Activated T-helper 17 cell treated with anti-CD3 and anti-CD28 coated beads, Interleukin-2, amount 50 U/mL, for 72 hours (primary cell): ENCODE results near the gene USP10. TPM values are rescaled to one million over a fixed set of nuclear protein-coding genes. Genes with fewer than 3 reads are reported as not detected.

Experiments
- ATAC-seq: fragments of 150-1000 bp; cut with Tn5 transposase; replicated peaks from 2 replicates; pipeline ENCODE4 v1.10.0; 2021; ENCODE audit warnings: mild to moderate bottlenecking, moderate library complexity
- H3K27ac Mint-ChIP-seq: one replicate; pipeline ENCODE4 v1.8.0; 2022; ENCODE audit warnings: mixed read lengths
- H3K27me3 Mint-ChIP-seq: one replicate; pipeline ENCODE4 v1.8.0; 2022; ENCODE audit warnings: mixed read lengths
- H3K36me3 Mint-ChIP-seq: one replicate; pipeline ENCODE4 v1.8.0; 2022; ENCODE audit warnings: low read depth, mild to moderate bottlenecking, mixed read lengths
- H3K4me1 Mint-ChIP-seq: one replicate; pipeline ENCODE4 v1.8.0; 2022; ENCODE audit warnings: mixed read lengths
- H3K4me3 Mint-ChIP-seq: one replicate; pipeline ENCODE4 v1.8.0; 2022; ENCODE audit warnings: mild to moderate bottlenecking, mixed read lengths
- H3K9me3 Mint-ChIP-seq: one replicate; pipeline ENCODE4 v1.8.0; 2022; ENCODE audit warnings: mixed read lengths
- total RNA-seq, 2 donors: library from RNA; stranded (reverse); gene quantifications; one replicate each; pipeline ENCODE4 v1.2.3, GENCODE V29; 2022

USP10 gene
- total RNA-seq, 2 donors from 2014 or later = 93.4 to 127 TPM

GRCh38 chr16:84820305-84820684 is 120.5 kb downstream of the USP10 start:
- Mint-ChIP-seq H3K4me1 (peaks cover 20% of the 10 kb centered on the region), H3K36me3 (no peaks in the 10 kb centered on the region), H3K4me3 (peak overlapping the region; percentile 81), H3K27ac (no peak overlapping the region), H3K9me3 (no peaks in the 10 kb centered on the region), H3K27me3 (peaks cover 10% of the 10 kb centered on the region)
- no peak for ATAC-seq

GRCh38 chr16:84820771-84821170 is 121.0 kb downstream of the USP10 start:
- Mint-ChIP-seq H3K36me3 (no peaks in the 10 kb centered on the region), H3K4me1 (peaks cover 20% of the 10 kb centered on the region), H3K9me3 (no peaks in the 10 kb centered on the region), H3K27ac (no peak overlapping the region), H3K4me3 (peak overlapping the region; percentile 81), H3K27me3 (peaks cover 10% of the 10 kb centered on the region)
- ATAC-seq = no peak

GRCh38 chr16:84821179-84821578 is 121.4 kb downstream of the USP10 start:
- H3K27ac Mint-ChIP-seq = no peak overlapping the region
- peaks cover 20% of the 10 kb centered on the region for H3K4me1 Mint-ChIP-seq
- ATAC-seq = no peak
- H3K4me3 Mint-ChIP-seq = no peak overlapping the region
- no peaks in the 10 kb centered on the region for H3K36me3 Mint-ChIP-seq
- peaks cover 10% of the 10 kb centered on the region for H3K27me3 Mint-ChIP-seq
- H3K9me3 Mint-ChIP-seq = no peaks in the 10 kb centered on the region

- peaks cover 20% of the 10 kb centered on the region for H3K4me1 Mint-ChIP-seq
- H3K36me3 Mint-ChIP-seq = no peaks in the 10 kb centered on the region
- H3K27ac Mint-ChIP-seq = no peak overlapping the region
- no peak for ATAC-seq
- no peak overlapping the region for H3K4me3 Mint-ChIP-seq
- no peaks in the 10 kb centered on the region for H3K9me3 Mint-ChIP-seq
- peaks cover 10% of the 10 kb centered on the region for H3K27me3 Mint-ChIP-seq
Observed at GRCh38 chr16:84821728-84822689, 122.2 kb downstream of the USP10 start.

GRCh38 chr16:84822990-84823389 is 123.2 kb downstream of the USP10 start:
- Mint-ChIP-seq H3K27me3 (peaks cover 10% of the 10 kb centered on the region), H3K27ac (no peak overlapping the region), H3K4me3 (no peak overlapping the region), H3K36me3 (no peaks in the 10 kb centered on the region), H3K4me1 (peaks cover 20% of the 10 kb centered on the region), H3K9me3 (no peaks in the 10 kb centered on the region)
- ATAC-seq = no peak

- no peaks in the 10 kb centered on the region for H3K36me3 Mint-ChIP-seq
- no peaks in the 10 kb centered on the region for H3K9me3 Mint-ChIP-seq
- peaks cover 20% of the 10 kb centered on the region for H3K4me1 Mint-ChIP-seq
- H3K4me3 Mint-ChIP-seq = no peak overlapping the region
- no peak overlapping the region for H3K27ac Mint-ChIP-seq
- ATAC-seq = no peak
- peaks cover 12% of the 10 kb centered on the region for H3K27me3 Mint-ChIP-seq
Observed at GRCh38 chr16:84823484-84823883, 123.7 kb downstream of the USP10 start.

GRCh38 chr16:84823926-84824325 is 124.1 kb downstream of the USP10 start:
- ATAC-seq = no peak
- Mint-ChIP-seq H3K4me3 (no peak overlapping the region), H3K9me3 (no peaks in the 10 kb centered on the region), H3K27me3 (peaks cover 15% of the 10 kb centered on the region), H3K4me1 (peaks cover 20% of the 10 kb centered on the region), H3K36me3 (no peaks in the 10 kb centered on the region), H3K27ac (no peak overlapping the region)

GRCh38 chr16:84825896-84826557 is 126.2 kb downstream of the USP10 start:
- peaks cover 11% of the 10 kb centered on the region for H3K27me3 Mint-ChIP-seq
- H3K9me3 Mint-ChIP-seq = no peaks in the 10 kb centered on the region
- H3K27ac Mint-ChIP-seq = no peak overlapping the region
- peaks cover 11% of the 10 kb centered on the region for H3K4me1 Mint-ChIP-seq
- no peak overlapping the region for H3K4me3 Mint-ChIP-seq
- no peaks in the 10 kb centered on the region for H3K36me3 Mint-ChIP-seq
- no peak for ATAC-seq

- peaks cover 11% of the 10 kb centered on the region for H3K4me1 Mint-ChIP-seq
- H3K4me3 Mint-ChIP-seq = no peak overlapping the region
- ATAC-seq = no peak
- H3K27me3 Mint-ChIP-seq = peaks cover 11% of the 10 kb centered on the region
- no peaks in the 10 kb centered on the region for H3K9me3 Mint-ChIP-seq
- no peak overlapping the region for H3K27ac Mint-ChIP-seq
- no peaks in the 10 kb centered on the region for H3K36me3 Mint-ChIP-seq
Observed at GRCh38 chr16:84826558-84826941, 126.8 kb downstream of the USP10 start.

GRCh38 chr16:84827131-84827574 is 127.4 kb downstream of the USP10 start:
- no peaks in the 10 kb centered on the region for H3K36me3 Mint-ChIP-seq

GRCh38 chr16:84827897-84828296 is 128.1 kb downstream of the USP10 start:
- Mint-ChIP-seq H3K36me3 (no peaks in the 10 kb centered on the region), H3K4me1 (peaks cover 3% of the 10 kb centered on the region), H3K27me3 (peaks cover 10% of the 10 kb centered on the region), H3K27ac (no peak overlapping the region), H3K9me3 (no peaks in the 10 kb centered on the region), H3K4me3 (no peak overlapping the region)
- ATAC-seq = no peak

More at GRCh38 chr16:84827131-84827574, 127.4 kb downstream of the USP10 start:
- Mint-ChIP-seq H3K4me1 (peaks cover 10% of the 10 kb centered on the region), H3K27me3 (peaks cover 11% of the 10 kb centered on the region), H3K27ac (no peak overlapping the region), H3K4me3 (no peak overlapping the region), H3K9me3 (no peaks in the 10 kb centered on the region)
- no peak for ATAC-seq

- Mint-ChIP-seq H3K4me3 (no peak overlapping the region), H3K27me3 (peaks cover 8% of the 10 kb centered on the region), H3K4me1 (no peaks in the 10 kb centered on the region), H3K27ac (no peak overlapping the region), H3K9me3 (no peaks in the 10 kb centered on the region), H3K36me3 (no peaks in the 10 kb centered on the region)
- no peak for ATAC-seq
Observed at GRCh38 chr16:84828322-84828721, 128.5 kb downstream of the USP10 start.
